HUES48 (cell line): ENCODE data around the gene PTPRG.

Source experiments
- H3K27ac ChIP-seq: one replicate; pipeline ENCODE4 v1.7.0; 2013; ENCODE audit warnings: low read depth, low read length, inconsistent platforms
- H3K27me3 ChIP-seq: 2 replicates; pipeline ENCODE4 v1.6.1; 2013; ENCODE audit warnings: mild to moderate bottlenecking, low read length; ENCODE audit not compliant: control insufficient read depth, insufficient read depth
- H3K36me3 ChIP-seq: 2 replicates; pipeline ENCODE4 v1.6.1; 2013; ENCODE audit warnings: low read length; ENCODE audit not compliant: control insufficient read depth, insufficient read depth
- H3K4me1 ChIP-seq: 2 replicates; pipeline ENCODE4 v1.6.1; 2013; ENCODE audit warnings: mild to moderate bottlenecking, low read length; ENCODE audit not compliant: control insufficient read depth, insufficient read depth
- H3K4me3 ChIP-seq: 2 replicates; pipeline ENCODE4 v1.5.1; 2013; ENCODE audit warnings: mild to moderate bottlenecking, low read depth, low read length
- H3K9ac ChIP-seq: 2 replicates; pipeline ENCODE4 v1.6.1; 2013; ENCODE audit warnings: mild to moderate bottlenecking, low read depth, low read length, moderate library complexity
- H3K9me3 ChIP-seq: 2 replicates; pipeline ENCODE4 v1.6.1; 2013; ENCODE audit warnings: low read length; ENCODE audit not compliant: control insufficient read depth, insufficient read depth

Gene PTPRG

DNA sequence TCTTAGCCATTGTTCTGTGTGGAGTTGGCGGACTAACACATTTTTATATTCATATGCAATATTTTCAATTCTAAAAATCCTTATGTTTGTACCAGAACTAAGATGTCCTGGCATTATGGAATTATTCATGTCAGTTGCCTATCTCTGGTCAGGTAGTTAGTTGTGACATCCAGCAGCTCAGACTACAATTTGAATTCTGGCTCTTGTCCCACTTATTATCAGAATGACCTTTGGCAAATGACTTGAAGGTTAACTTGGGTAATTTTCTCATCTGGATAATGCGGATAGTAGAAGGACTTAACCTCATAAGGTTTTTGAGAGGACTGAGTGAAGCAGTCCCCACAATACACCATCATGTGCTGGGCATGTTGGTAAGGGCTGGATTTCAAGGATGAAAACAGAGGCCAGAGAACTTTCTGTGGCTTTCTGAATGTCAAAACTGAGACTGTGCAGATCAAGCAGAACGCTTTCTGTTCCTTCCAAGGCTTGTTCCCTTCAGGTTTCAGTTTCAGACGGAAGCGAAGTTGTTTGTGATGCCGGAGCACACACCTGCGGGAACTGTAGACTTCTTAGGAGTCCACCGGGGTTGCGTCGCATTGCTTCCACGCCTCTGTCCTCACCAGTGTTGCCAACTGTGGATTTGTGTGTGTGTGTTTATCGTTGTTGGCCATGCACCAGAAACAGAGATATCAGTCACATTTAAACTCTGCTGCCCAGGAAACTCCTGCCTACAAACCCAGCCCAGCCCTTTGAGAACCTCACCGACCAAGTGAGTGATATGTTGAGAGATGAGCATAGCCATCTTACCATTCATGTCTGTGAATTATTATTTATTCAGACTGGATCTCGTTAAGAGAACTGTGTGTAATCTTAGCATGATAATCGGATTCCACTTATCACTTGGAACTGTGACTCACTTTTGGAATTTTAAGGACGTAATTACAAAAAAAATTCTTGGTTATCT is 76.0 kb downstream of the PTPRG start:
- no peaks in the 10 kb centered on the region for H3K27me3 ChIP-seq
- peaks cover 22% of the 10 kb centered on the region for H3K4me1 ChIP-seq
- H3K9ac ChIP-seq = no peak overlapping the region
- H3K36me3 ChIP-seq = no peaks in the 10 kb centered on the region; the same call in 1 of the 2 replicates
- H3K4me3 ChIP-seq = no peak overlapping the region
- no peak overlapping the region for H3K27ac ChIP-seq
- no peaks in the 10 kb centered on the region for H3K9me3 ChIP-seq

DNA sequence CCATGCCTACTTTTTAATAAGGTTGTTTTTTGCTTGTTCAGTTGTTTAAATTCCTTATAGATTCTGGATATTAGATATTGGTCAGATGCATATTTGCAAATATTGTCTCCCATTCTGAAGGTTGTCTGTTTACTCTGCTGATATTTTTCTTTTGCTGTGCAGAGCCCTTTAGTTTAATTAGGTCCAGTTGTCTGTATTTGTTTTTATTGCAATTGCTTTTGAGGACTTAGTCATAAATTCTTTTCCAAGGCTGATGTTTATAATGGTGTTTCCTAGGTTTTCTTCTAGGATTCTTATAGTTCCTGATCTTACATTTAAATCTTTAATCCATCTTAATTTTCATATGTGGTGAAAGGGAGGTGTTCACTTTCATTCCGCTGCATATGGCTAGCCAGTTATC is 77.4 kb downstream of the PTPRG start:
- no peak overlapping the region for H3K27ac ChIP-seq
- H3K27me3 ChIP-seq = no peaks in the 10 kb centered on the region
- H3K36me3 ChIP-seq = no peaks in the 10 kb centered on the region
- H3K9ac ChIP-seq = no peak overlapping the region
- H3K9me3 ChIP-seq = 0 out of 2 replicates have a peak, but pooled peaks cover 1% of the 10 kb centered on the region
- no peak overlapping the region for H3K4me3 ChIP-seq
- peaks cover 22% of the 10 kb centered on the region for H3K4me1 ChIP-seq

DNA sequence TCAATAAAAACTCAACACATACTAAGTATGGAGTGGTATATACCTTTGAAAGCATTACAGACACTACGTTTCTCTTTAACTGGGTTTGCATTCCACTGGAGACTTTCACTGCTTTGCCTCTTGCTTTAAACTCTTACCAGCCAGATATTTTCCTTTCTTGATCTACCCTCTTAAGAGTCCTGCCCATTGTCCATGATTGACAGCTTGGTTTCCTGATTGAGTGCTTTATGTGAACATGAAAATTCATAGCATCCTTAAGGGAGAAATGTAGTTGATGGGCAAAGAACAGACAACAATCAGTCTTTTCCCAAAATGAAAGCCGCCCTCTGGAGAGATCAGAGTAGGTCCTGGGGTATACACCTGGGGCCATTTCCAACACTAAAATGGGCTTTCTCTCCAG is 78.6 kb downstream of the PTPRG start:
- Histone ChIP-seq H3K27me3 (no peaks in the 10 kb centered on the region), H3K4me3 (no peak overlapping the region), H3K9ac (no peak overlapping the region), H3K27ac (no peak overlapping the region), H3K4me1 (peaks cover 22% of the 10 kb centered on the region), H3K36me3 (no peaks in the 10 kb centered on the region), H3K9me3 (0 out of 2 replicates have a peak, but pooled peaks cover 5% of the 10 kb centered on the region)

DNA sequence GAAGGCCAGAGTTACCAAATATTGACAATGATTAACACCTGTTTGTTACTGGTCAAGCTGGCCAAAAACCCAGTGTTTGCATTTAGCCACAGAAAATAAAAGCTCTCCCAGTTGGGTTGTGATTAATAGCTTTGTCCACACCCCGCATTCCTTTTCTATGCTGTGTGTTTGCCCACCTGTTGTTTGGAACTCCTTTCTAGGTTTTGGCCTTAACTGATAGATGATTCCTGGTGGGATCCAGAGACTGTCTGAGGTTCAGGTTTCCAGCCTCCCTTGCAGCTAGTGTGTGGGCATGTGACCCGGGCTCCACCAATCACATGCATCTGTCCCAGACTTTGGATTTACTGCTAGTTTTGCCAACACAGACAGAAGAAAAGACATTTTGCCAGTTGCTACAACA is 83.8 kb downstream of the PTPRG start:
- Histone ChIP-seq H3K4me3 (no peak overlapping the region), H3K9me3 (0 out of 2 replicates have a peak, but pooled peaks cover 9% of the 10 kb centered on the region), H3K27ac (no peak overlapping the region), H3K4me1 (peaks cover 26% of the 10 kb centered on the region; the same call in 1 of the 2 replicates), H3K36me3 (no peaks in the 10 kb centered on the region), H3K27me3 (no peaks in the 10 kb centered on the region), H3K9ac (no peak overlapping the region)

DNA sequence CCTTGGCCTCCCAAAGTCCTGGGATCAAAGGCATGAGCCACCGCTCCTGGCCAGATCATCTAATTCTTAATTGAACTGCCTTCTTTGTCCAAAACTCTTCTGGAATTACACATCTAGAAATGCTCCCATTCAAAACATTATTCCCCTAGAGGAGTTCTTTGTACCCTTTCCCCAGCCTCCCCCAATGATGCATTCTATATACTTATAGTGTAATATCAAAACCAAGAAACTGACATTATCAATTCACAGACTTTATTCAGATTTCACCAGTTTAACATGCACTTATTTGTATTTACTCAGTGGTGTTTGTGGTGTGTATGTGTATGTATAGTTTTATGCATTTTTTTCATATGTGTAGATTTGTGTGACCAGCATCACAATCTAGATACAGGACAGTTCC is 85.0 kb downstream of the PTPRG start:
- Histone ChIP-seq H3K27me3 (no peaks in the 10 kb centered on the region), H3K9ac (no peak overlapping the region), H3K36me3 (no peaks in the 10 kb centered on the region), H3K9me3 (0 out of 2 replicates have a peak, but pooled peaks cover 9% of the 10 kb centered on the region), H3K4me1 (peaks cover 15% of the 10 kb centered on the region; the same call in 1 of the 2 replicates), H3K27ac (no peak overlapping the region), H3K4me3 (no peak overlapping the region)

DNA sequence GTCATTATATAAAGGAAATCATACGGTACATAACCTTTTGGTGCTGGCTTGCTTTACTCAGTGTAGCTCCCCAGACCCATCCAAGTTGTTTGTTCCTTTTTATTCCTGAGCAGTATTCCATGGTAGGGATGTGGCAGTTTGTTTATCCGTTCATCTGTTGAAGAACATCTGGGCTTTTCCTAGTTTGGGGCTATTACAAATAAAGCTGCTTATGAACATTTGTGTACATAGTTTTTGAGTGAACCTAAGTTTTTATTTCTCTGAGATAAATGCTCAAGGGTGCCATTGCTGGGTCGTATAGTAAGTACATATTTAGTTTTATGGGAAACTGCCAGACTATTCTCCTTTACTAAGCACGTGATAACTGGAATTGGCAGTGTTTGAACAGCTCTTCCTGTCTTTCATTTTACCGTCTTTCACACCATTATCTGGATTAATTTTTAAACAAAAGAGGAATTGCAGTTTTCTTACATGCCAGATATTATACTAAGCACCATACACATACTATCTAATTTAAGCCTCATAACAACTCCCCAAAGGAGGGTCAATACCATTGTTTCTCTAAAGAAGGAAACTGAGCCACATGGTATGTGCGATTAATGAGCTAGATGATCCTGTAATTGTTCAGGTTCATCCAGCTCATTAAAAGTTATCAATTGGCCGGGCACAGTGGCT is 85.6 kb downstream of the PTPRG start:
- H3K4me3 ChIP-seq = no peak overlapping the region
- H3K9ac ChIP-seq = no peak overlapping the region
- 0 out of 2 replicates have a peak, but pooled peaks cover 9% of the 10 kb centered on the region for H3K9me3 ChIP-seq
- no peaks in the 10 kb centered on the region for H3K27me3 ChIP-seq
- H3K36me3 ChIP-seq = no peaks in the 10 kb centered on the region
- H3K4me1 ChIP-seq = peaks cover 9% of the 10 kb centered on the region; the same call in 1 of the 2 replicates
- H3K27ac ChIP-seq = no peak overlapping the region

DNA sequence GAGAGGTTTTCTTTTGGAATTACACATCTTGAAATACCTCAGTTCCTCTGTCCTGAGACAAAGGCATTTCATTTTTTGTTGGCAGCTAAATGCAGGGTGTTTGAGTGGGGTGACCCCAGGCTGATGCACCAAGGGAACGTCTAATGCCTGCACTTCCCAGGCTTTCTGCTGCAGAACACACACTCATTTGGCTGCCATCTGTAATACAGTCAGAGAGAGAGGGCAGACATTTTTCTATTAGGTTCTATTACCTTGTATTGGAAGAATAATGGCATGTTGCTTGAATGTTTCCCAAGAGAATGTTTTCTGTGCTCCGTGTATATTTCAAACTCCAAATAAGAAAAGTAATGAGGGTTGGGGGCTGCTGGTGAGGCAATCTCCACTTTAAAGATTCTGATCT is 87.1 kb downstream of the PTPRG start:
- Histone ChIP-seq H3K27me3 (no peaks in the 10 kb centered on the region), H3K36me3 (no peaks in the 10 kb centered on the region), H3K4me1 (peaks cover 8% of the 10 kb centered on the region; the same call in 1 of the 2 replicates), H3K9me3 (0 out of 2 replicates have a peak, but pooled peaks cover 9% of the 10 kb centered on the region), H3K4me3 (no peak overlapping the region), H3K27ac (no peak overlapping the region), H3K9ac (no peak overlapping the region)

DNA sequence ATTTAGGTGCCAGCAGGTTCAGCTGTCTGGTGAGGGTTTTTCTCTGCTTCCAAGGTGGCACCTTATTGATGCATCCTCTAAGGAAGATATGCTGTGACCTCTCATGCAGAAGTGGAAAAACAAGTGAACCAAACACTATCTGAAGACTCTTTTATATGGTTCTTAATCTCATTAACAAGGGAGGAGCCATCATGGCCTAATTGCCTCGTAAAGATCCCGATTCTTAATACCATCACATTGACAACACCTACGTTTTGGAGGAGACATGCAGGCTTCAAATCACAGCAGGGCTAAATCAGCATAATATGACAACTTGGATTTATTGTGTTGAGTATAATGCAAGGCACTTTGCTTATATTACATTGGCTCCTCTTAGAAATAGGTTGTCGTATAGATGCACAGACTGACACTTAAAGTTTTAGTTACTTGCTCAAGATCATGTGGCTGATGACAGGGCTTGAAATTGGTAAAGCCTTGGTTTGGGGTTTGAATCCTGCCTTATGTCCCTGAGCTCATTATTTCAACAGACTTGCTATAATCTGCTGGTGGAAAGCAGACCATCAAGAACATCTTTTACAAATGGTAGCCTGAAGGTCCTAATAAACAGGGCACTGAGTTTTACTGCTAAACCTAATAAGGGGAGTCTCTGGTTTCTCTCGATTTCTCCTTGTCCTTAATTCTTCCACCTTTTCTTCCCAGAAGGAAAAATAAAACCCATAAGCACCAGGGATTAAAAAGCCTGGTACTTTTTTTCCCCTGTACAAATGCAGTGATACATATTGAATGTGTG is 88.2 kb downstream of the PTPRG start:
- Histone ChIP-seq H3K4me1 (peaks cover 8% of the 10 kb centered on the region; the same call in 1 of the 2 replicates), H3K27me3 (no peaks in the 10 kb centered on the region), H3K36me3 (no peaks in the 10 kb centered on the region), H3K4me3 (no peak overlapping the region), H3K9me3 (0 out of 2 replicates have a peak, but pooled peaks cover 7% of the 10 kb centered on the region), H3K27ac (no peak overlapping the region), H3K9ac (no peak overlapping the region)

DNA sequence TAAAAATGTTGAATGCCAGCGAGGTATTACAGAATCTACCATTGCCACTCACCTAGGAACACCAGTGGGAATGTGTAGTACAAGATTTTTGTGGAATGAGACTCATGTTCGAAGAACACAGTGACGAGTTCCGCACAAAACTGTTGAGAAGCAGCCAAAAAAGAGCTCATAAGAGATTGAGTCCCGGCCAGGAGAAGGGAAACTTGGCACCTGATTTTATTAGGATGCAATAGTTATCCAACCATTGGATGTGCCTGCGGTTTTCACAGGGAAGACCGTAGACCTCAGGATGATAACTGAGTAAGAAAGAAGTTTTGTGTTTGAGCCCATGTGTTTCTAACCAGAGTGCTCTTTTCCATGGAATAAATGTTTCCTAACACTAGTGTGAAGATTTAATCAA is 88.9 kb downstream of the PTPRG start:
- 0 out of 2 replicates have a peak, but pooled peaks cover 1% of the 10 kb centered on the region for H3K9me3 ChIP-seq
- no peaks in the 10 kb centered on the region for H3K27me3 ChIP-seq
- H3K4me3 ChIP-seq = no peak overlapping the region
- no peak overlapping the region for H3K9ac ChIP-seq
- no peak overlapping the region for H3K27ac ChIP-seq
- H3K36me3 ChIP-seq = no peaks in the 10 kb centered on the region
- H3K4me1 ChIP-seq = peaks cover 8% of the 10 kb centered on the region; the same call in 1 of the 2 replicates

DNA sequence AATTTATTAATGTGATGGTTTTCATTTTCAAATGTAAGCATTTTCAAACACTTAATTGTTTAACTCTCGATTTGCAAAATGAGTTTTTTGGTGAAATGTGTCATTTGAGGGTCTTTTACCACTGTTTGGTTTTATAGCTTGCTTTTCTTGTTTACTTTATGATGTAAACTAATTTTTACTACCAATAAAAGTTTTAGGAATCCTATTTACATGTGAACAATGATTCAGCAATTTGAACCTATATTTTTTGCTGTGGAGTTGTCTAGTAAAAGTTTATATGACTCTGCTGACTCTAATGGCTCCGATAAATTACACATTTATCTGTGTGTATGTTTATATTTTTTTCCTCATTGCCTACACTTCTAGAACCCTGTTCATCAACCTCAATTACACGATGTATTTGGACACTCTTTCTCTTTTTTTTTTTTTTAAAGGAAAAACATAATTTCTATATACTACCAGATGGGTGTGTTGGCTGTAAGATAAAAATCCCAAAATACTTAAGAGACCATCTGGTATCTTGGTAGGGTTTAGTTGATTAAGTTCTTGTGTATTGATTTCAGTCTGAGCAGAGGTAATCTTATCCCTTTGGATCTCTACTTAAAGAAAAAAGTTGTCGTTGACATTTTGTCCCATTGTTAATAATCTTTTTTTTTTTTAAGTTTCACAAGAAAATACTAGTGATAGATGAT is 89.5 kb downstream of the PTPRG start:
- Histone ChIP-seq H3K27ac (no peak overlapping the region), H3K36me3 (no peaks in the 10 kb centered on the region), H3K4me3 (no peak overlapping the region), H3K27me3 (no peaks in the 10 kb centered on the region), H3K9me3 (no peaks in the 10 kb centered on the region), H3K9ac (no peak overlapping the region), H3K4me1 (peaks cover 8% of the 10 kb centered on the region; the same call in 1 of the 2 replicates)
